CD4-positive, alpha-beta T cell treated with Interleukin-4 for 1 hour (primary cell): Measurements from ENCODE around the gene KLK5.

Source experiments
- DNase-seq, 2 donors: peaks; one replicate each; pipeline ENCODE4 v3.0.0-alpha.2; 2020 to 2022

The KLK5 gene

GRCh38 chr19:50968716-50969412 lies 16.0 kb upstream of the KLK5 start:
- DNase-seq, result no peak

- DNase-seq, result no peak
Observed at GRCh38 chr19:50967929-50968715, 15.3 kb upstream of the KLK5 start.

- no peak for DNase-seq
Observed at GRCh38 chr19:50964266-50964665, 11.4 kb upstream of the KLK5 start.

GRCh38 chr19:50963381-50963780 lies 10.5 kb upstream of the KLK5 start:
- DNase-seq, result no peak

GRCh38 chr19:50962245-50962644 lies 9.4 kb upstream of the KLK5 start:
- DNase-seq, result no peak

- no peak for DNase-seq
Observed at GRCh38 chr19:50959731-50960500, 7.1 kb upstream of the KLK5 start.

GRCh38 chr19:50957587-50957986 lies 4.7 kb upstream of the KLK5 start:
- no peak for DNase-seq

GRCh38 chr19:50949861-50950260 lies 3.0 kb downstream of the KLK5 start:
- no peak for DNase-seq

GRCh38 chr19:50947123-50947522 lies 5.7 kb downstream of the KLK5 start:
- no peak for DNase-seq

GRCh38 chr19:50944795-50945194 lies 8.0 kb downstream of the KLK5 start:
- DNase-seq, result no peak

- DNase-seq, result no peak
Observed at GRCh38 chr19:50943074-50943828, 9.6 kb downstream of the KLK5 start.

- no peak for DNase-seq
Observed at GRCh38 chr19:50939596-50939995, 13.2 kb downstream of the KLK5 start.

- no peak for DNase-seq
Observed at GRCh38 chr19:50933640-50934039, 19.2 kb downstream of the KLK5 start.

- no peak for DNase-seq
Observed at GRCh38 chr19:50932690-50933083, 20.2 kb downstream of the KLK5 start.

GRCh38 chr19:50932018-50932689 lies 20.7 kb downstream of the KLK5 start:
- DNase-seq, result no peak

- DNase-seq, result no peak
Observed at GRCh38 chr19:50931023-50931422, 21.8 kb downstream of the KLK5 start.

GRCh38 chr19:50928831-50929230 lies 24.0 kb downstream of the KLK5 start:
- no peak for DNase-seq

- DNase-seq, result no peak
Observed at GRCh38 chr19:50926144-50926543, 26.7 kb downstream of the KLK5 start.

- no peak for DNase-seq
Observed at GRCh38 chr19:50925734-50926133, 27.1 kb downstream of the KLK5 start.

GRCh38 chr19:50924586-50924985 lies 28.3 kb downstream of the KLK5 start:
- DNase-seq, result no peak

- DNase-seq, result peak; percentile 74
Observed at GRCh38 chr19:50922317-50922853, 30.5 kb downstream of the KLK5 start.
